IMR-90 (cell line): Measurements from ENCODE around the gene MEN1. TPM values are rescaled to one million over a fixed set of nuclear protein-coding genes. Genes with fewer than 3 reads are reported as not detected.

Source experiments
- ATAC-seq: fragments of 200-7000 bp; cut with Tn5 transposase; 2 replicates; pipeline ENCODE4 v1.9.1; 2020; ENCODE audit warnings: low read depth, mild to moderate bottlenecking, moderate library complexity
- Bru-seq: library from RNA; stranded (reverse); fragments of 400-500 nt; gene quantifications from one replicate; lab custom pipeline; 2021; lab: Mats Ljungman, UMichigan
- BruChase-seq, 2 experiments: library from RNA; stranded (reverse); fragments of 400-500 nt; gene quantifications; one replicate each; lab custom pipeline; 2021; lab: Mats Ljungman, UMichigan
- BruUV-seq: library from RNA; stranded (reverse); fragments of 400-500 nt; replicated peaks from 2 replicates; lab custom pipeline; 2021; lab: Mats Ljungman, UMichigan
- CTCF ChIA-PET: fragments of 300-600 bp; formaldehyde crosslinking; extraction: SDS; loops from one replicate; lab custom pipeline; 2021; ENCODE audit warnings: antibody characterized with exemption; lab: Yijun Ruan, JAX
- POLR2A ChIA-PET: fragments of 300-600 bp; sonication (Branson Sonifier 250); formaldehyde crosslinking; loops from one replicate; lab custom pipeline; 2022; ENCODE audit warnings: antibody characterized with exemption; ENCODE audit not compliant: unreplicated experiment; lab: Charles Lee
- DNase-seq: peaks from one replicate; pipeline ENCODE4 v3.0.0; 2013
- H2AFZ ChIP-seq: replicated peaks from 2 replicates; pipeline ENCODE3; 2013; ENCODE audit warnings: low read length, mild to moderate bottlenecking; ENCODE audit not compliant: poor library complexity
- H2AK5ac ChIP-seq: 2 replicates; pipeline ENCODE4 v1.6.1; 2013; ENCODE audit warnings: low read depth, low read length, inconsistent platforms
- H2AK9ac ChIP-seq: replicated peaks from 2 replicates; pipeline ENCODE3; 2013; ENCODE audit warnings: mild to moderate bottlenecking, low read depth, low read length, moderate library complexity; ENCODE audit not compliant: poor library complexity
- H2BK120ac ChIP-seq: 2 replicates; pipeline ENCODE4 v1.6.1; 2013; ENCODE audit warnings: low read depth, low read length, inconsistent platforms
- H2BK15ac ChIP-seq: 3 replicates; pipeline ENCODE4 v1.6.1; 2013; ENCODE audit warnings: low read depth, low read length, inconsistent platforms
- H2BK20ac ChIP-seq: 2 replicates; pipeline ENCODE4 v1.6.1; 2013; ENCODE audit warnings: low read depth, mild to moderate bottlenecking, inconsistent platforms, low read length, moderate library complexity
- H2BK5ac ChIP-seq: 2 replicates; pipeline ENCODE4 v1.6.1; 2013; ENCODE audit warnings: mild to moderate bottlenecking, low read depth, low read length, inconsistent platforms; ENCODE audit not compliant: poor library complexity, severe bottlenecking
- H3K14ac ChIP-seq: replicated peaks from 2 replicates; pipeline ENCODE4 v1.6.1; 2013; ENCODE audit warnings: low read depth, low read length, inconsistent platforms
- H3K18ac ChIP-seq: 2 replicates; pipeline ENCODE4 v1.6.1; 2013; ENCODE audit warnings: low read depth, low read length, control low read depth
- H3K23ac ChIP-seq: 2 replicates; pipeline ENCODE4 v1.6.1; 2013; ENCODE audit warnings: low read depth, low read length, inconsistent platforms
- H3K27ac ChIP-seq: 2 replicates; pipeline ENCODE4 v1.5.1; 2013; ENCODE audit warnings: mild to moderate bottlenecking, control low read depth, low read length; ENCODE audit not compliant: insufficient read depth
- H3K27me3 ChIP-seq: 2 replicates; pipeline ENCODE4 v1.6.1; 2013; ENCODE audit warnings: low read length; ENCODE audit not compliant: control insufficient read depth, insufficient read depth
- H3K36me3 ChIP-seq: 2 replicates; pipeline ENCODE4 v1.6.1; 2013; ENCODE audit warnings: low read length, mixed read lengths; ENCODE audit not compliant: control insufficient read depth, insufficient read depth
- H3K4ac ChIP-seq: 2 replicates; pipeline ENCODE4 v1.6.1; 2013; ENCODE audit warnings: low read depth, low read length, inconsistent platforms
- H3K4me1 ChIP-seq: 2 replicates; pipeline ENCODE4 v1.6.1; 2013; ENCODE audit warnings: low read length, mixed read lengths; ENCODE audit not compliant: control insufficient read depth, insufficient read depth
- H3K4me2 ChIP-seq: 2 replicates; pipeline ENCODE4 v1.6.1; 2013; ENCODE audit warnings: low read depth, mild to moderate bottlenecking, control low read depth, low read length, moderate library complexity
- H3K4me3 ChIP-seq: 2 replicates; pipeline ENCODE4 v1.5.1; 2013; ENCODE audit warnings: low read depth, mild to moderate bottlenecking, control low read depth, low read length, moderate library complexity; ENCODE audit not compliant: insufficient read depth
- H3K56ac ChIP-seq: 2 replicates; pipeline ENCODE4 v1.6.1; 2013; ENCODE audit warnings: low read length, inconsistent platforms; ENCODE audit not compliant: insufficient read depth; ENCODE audit errors: extremely low read depth
- H3K79me1 ChIP-seq, 2 experiments: 2 replicates each; pipeline ENCODE4 v1.6.1; 2013; ENCODE audit warnings: low read length in 2 of 2, inconsistent platforms in 1 of 2, low read depth in 1 of 2
- H3K9ac ChIP-seq: 2 replicates; pipeline ENCODE4 v1.6.1; 2013; ENCODE audit warnings: low read depth, low read length, control low read depth
- H3K9me1 ChIP-seq: 2 replicates; pipeline ENCODE4 v1.6.1; 2013; ENCODE audit warnings: low read length, inconsistent platforms; ENCODE audit not compliant: insufficient read depth
- H3K9me3 ChIP-seq: 2 replicates; pipeline ENCODE4 v1.6.1; 2013; ENCODE audit warnings: low read length; ENCODE audit not compliant: control insufficient read depth, insufficient read depth
- H4K20me1 ChIP-seq: 2 replicates; pipeline ENCODE4 v1.6.1; 2013; ENCODE audit warnings: low read length, inconsistent platforms; ENCODE audit not compliant: insufficient read depth
- H4K5ac ChIP-seq: 2 replicates; pipeline ENCODE4 v1.6.1; 2013; ENCODE audit warnings: mild to moderate bottlenecking, low read depth, low read length, control low read depth
- H4K8ac ChIP-seq, 2 experiments: 2 replicates each; pipeline ENCODE4 v1.6.1; 2013; ENCODE audit warnings: low read depth in 2 of 2, low read length in 2 of 2, control low read depth in 1 of 2, inconsistent platforms in 1 of 2
- H4K91ac ChIP-seq: 2 replicates; pipeline ENCODE4 v1.6.1; 2013; ENCODE audit warnings: low read depth, low read length, inconsistent platforms; ENCODE audit not compliant: insufficient read depth
- CEBPB ChIP-seq: IDR thresholded peaks from 2 replicates; pipeline ENCODE4 v1.6.1; 2012; ENCODE audit warnings: low read depth, low read length, improper control_type of control experiment
- CHD1 ChIP-seq: IDR thresholded peaks from 2 replicates; pipeline ENCODE4 v1.6.1; 2012; ENCODE audit warnings: low read depth, low read length, improper control_type of control experiment
- CTCF ChIP-seq: conservative IDR thresholded peaks from 2 replicates; pipeline ENCODE4 v1.5.1; 2012; ENCODE audit warnings: mild to moderate bottlenecking, low read depth, low read length, improper control_type of control experiment
- ELK1 ChIP-seq: fragments of 150-350 bp; IDR thresholded peaks from 2 replicates; pipeline ENCODE4 v1.6.1; 2016; ENCODE audit warnings: low read depth, mild to moderate bottlenecking, low read length, moderate library complexity, borderline replicate concordance
- FOS ChIP-seq: fragments of 150-350 bp; IDR thresholded peaks from 2 replicates; pipeline ENCODE4 v1.6.1; 2016; ENCODE audit warnings: low read depth, low read length
- MAFK ChIP-seq: IDR thresholded peaks from 2 replicates; pipeline ENCODE4 v1.6.1; 2012; ENCODE audit warnings: low read depth, low read length, improper control_type of control experiment
- MAZ ChIP-seq: IDR thresholded peaks from 2 replicates; pipeline ENCODE4 v1.6.1; 2012; ENCODE audit warnings: low read depth, mild to moderate bottlenecking, low read length, improper control_type of control experiment, moderate library complexity, borderline replicate concordance
- MXI1 ChIP-seq: IDR thresholded peaks from 2 replicates; pipeline ENCODE4 v1.6.1; 2012; ENCODE audit warnings: low read depth, mild to moderate bottlenecking, low read length, moderate library complexity, borderline replicate concordance
- NFE2L2 ChIP-seq: fragments of 150-350 bp; IDR thresholded peaks from 2 replicates; pipeline ENCODE4 v1.6.1; 2016; ENCODE audit warnings: low read depth, mild to moderate bottlenecking, low read length
- POLR2A ChIP-seq: IDR thresholded peaks from 2 replicates; pipeline ENCODE4 v1.6.1; 2012; ENCODE audit warnings: mild to moderate bottlenecking, low read depth, low read length
- RAD21 ChIP-seq: IDR thresholded peaks from 2 replicates; pipeline ENCODE4 v1.6.1; 2012; ENCODE audit warnings: low read length, improper control_type of control experiment
- RCOR1 ChIP-seq: IDR thresholded peaks from 2 replicates; pipeline ENCODE4 v1.6.1; 2012; ENCODE audit warnings: mild to moderate bottlenecking, low read length, improper control_type of control experiment; ENCODE audit not compliant: insufficient replicate concordance
- RFX5 ChIP-seq: IDR thresholded peaks from 2 replicates; pipeline ENCODE4 v1.8.0; 2012; ENCODE audit warnings: low read depth, mild to moderate bottlenecking, low read length, moderate library complexity
- WGBS, 2 experiments: methylation state at CpG; one replicate each; pipeline versions ENCODE4 v1.1.5 to v1.1.7; 2013; ENCODE audit warnings: missing lambda C conversion rate in 2 of 2; ENCODE audit not compliant: insufficient read length in 1 of 2; ENCODE audit errors: extremely low coverage in 2 of 2; 5-methylcytosine and 5-hydroxymethylcytosine counted together
- dilution Hi-C: fragments of 300-500 bp; cut with HindIII; formaldehyde crosslinking; loops from one replicate; pipeline ENCODE4 v1.14.3; 2018; ENCODE audit warnings: low sequenced_read_pairs; ENCODE audit not compliant: unreplicated experiment
- in situ Hi-C: fragments of 300-500 bp; cut with MboI; formaldehyde crosslinking; loops from 3 replicates; pipeline ENCODE4 v1.14.3; 2019; ENCODE audit warnings: low sequenced_read_pairs, inconsistent platforms, mixed read lengths
- intact Hi-C: fragments of 100-400 bp; cut with micrococcal nuclease; formaldehyde crosslinking; loops from 2 replicates; pipeline ENCODE4 v1.10.0; 2022
- long read RNA-seq: library from polyadenylated mRNA; unstranded; transcript quantifications from one replicate; pipeline ENCODE4 v2.0.0, GENCODE V29; 2021; ENCODE audit not compliant: unreplicated experiment
- polyA plus RNA-seq, 3 experiments: library from polyadenylated mRNA; depleted of rRNA; stranded (reverse); fragments of >200 nt; gene quantifications; 2 replicates each; pipeline ENCODE4 v1.2.3, GENCODE V29; 2012; ENCODE audit warnings: low replicate concordance in 1 of 3
- total RNA-seq: library from RNA; depleted of rRNA; stranded (reverse); fragments of >200 nt; gene quantifications from 2 replicates; pipeline ENCODE4 v1.2.3, GENCODE V29; 2012; rRNA removed

Gene MEN1
- 8.8 and 9.4 TPM in 2 replicates for total RNA-seq
- polyA plus RNA-seq (2012; rRNA removed) = 35.7 and 44.7 TPM in 2 replicates
- polyA plus RNA-seq (2012; cell fraction: cytosol; rRNA removed) = 18.9 and 33.6 TPM in 2 replicates
- polyA plus RNA-seq (2012; cell fraction: nucleus; rRNA removed; ENCODE audit: low replicate concordance) = 65.7 and 129 TPM in 2 replicates
- percentile 46 among the genes with signal in this experiment for Bru-seq, nascent RNA
- BruChase-seq, experiment 1, labeled RNA remaining after a 6-hour chase = percentile 64 among the genes with signal in this experiment
- percentile 57 among the genes with signal in this experiment for BruChase-seq, experiment 2, labeled RNA remaining after a 2-hour chase
- long read RNA-seq, transcript MEN1-202 (10 exons, 3,148 nt) = minor isoform, 5 of 28 reads
- long read RNA-seq, transcript MEN1-207 (9 exons, 3,150 nt) = major isoform, 8 of 28 reads
- long read RNA-seq, partial matches to known transcripts = 4 of 28 reads
- long read RNA-seq, other reads (novel, unspliced or antisense) = 11 of 28 reads

- Histone ChIP-seq H4K20me1 (no peaks in the 10 kb centered on the region), H3K27ac (peak within 1 kb of the TSS; percentile 39; the same call in 1 of the 2 replicates), H3K9ac (peak within 1 kb of the TSS; percentile 67), H3K23ac (peak within 1 kb of the TSS; percentile 38; the same call in 1 of the 2 replicates), H3K56ac (peak within 1 kb of the TSS; percentile 27), H3K4ac (peak within 1 kb of the TSS; percentile 63), H4K5ac (peak within 1 kb of the TSS; percentile 60), H3K9me1 (peaks cover 13% of the 10 kb centered on the region), H2BK15ac (peak within 1 kb of the TSS; percentile 5; the same call in 1 of the 3 replicates), H3K14ac (peak within 1 kb of the TSS; percentile 87; the same call in 1 of the 2 replicates), H3K36me3 (peaks cover 14% of the 10 kb centered on the region), H3K4me1 (peaks cover 5% of the 10 kb centered on the region), H4K8ac (peak within 1 kb of the TSS; percentile 93), H2AFZ (peak within 1 kb of the TSS; percentile 92), H3K4me2 (peak within 1 kb of the TSS; percentile 92), H4K91ac (peak within 1 kb of the TSS; percentile 50; the same call in 1 of the 2 replicates), H3K79me1 (peaks cover 0 to 29% of the 10 kb centered on the region in 2 experiments; a peak in 3 of 4 replicates), H2BK120ac (no peak within 1 kb of the TSS), H2AK5ac (peak within 1 kb of the TSS; percentile 68), H3K27me3 (no peaks in the 10 kb centered on the region; the same call in 1 of the 2 replicates), H3K18ac (no peak within 1 kb of the TSS), H2BK20ac (no peak within 1 kb of the TSS), H3K4me3 (peak within 1 kb of the TSS; percentile 65), H3K9me3 (no peaks in the 10 kb centered on the region), H2BK5ac (no peak within 1 kb of the TSS), H2AK9ac (peak within 1 kb of the TSS; percentile 95)
- dilution Hi-C loops = no loop called here
- DNase-seq = peak; percentile 93
- POLR2A ChIA-PET = interaction anchor here (0.6 kb wide), 1 partner anchor 8 kb away, joined by 6 read pairs; the partner anchor contains the start of gene MAP4K2
- peak; percentile 99 for ATAC-seq
- CTCF ChIA-PET = no interaction called here
- 0% methylated on average over 8 of the region's 46 CpGs; no CpG with 5 or more reads in 1 of the 2 experiments for WGBS, 2 experiments
- in situ Hi-C loops = no loop called here
- intact Hi-C loops = no loop called here
- BruUV-seq = no TSS peak
- TF ChIP-seq NFE2L2 = no peak
- TF ChIP-seq POLR2A = peak; percentile 75
- TF ChIP-seq MAFK = no peak
- TF ChIP-seq CEBPB = no peak
- TF ChIP-seq MXI1 = peak; percentile 82; the same call in 1 of the 2 replicates
- TF ChIP-seq RAD21 = no peak
- TF ChIP-seq CHD1 = no peak
- no peak for TF ChIP-seq RFX5
- no peak for TF ChIP-seq RCOR1
- TF ChIP-seq MAZ = peak; percentile 61; the same call in 1 of the 2 replicates
- no peak for TF ChIP-seq CTCF
- no peak for TF ChIP-seq ELK1
- TF ChIP-seq FOS = no peak
These were observed at the start of gene MEN1 for GRCh38 chr11:64810271-64810890. Gene MEN1 (minus strand): TSS chr11:64810551. CDS start chr11:64810109, 442 bp downstream.
